Activated CD8-positive, alpha-beta memory T cell treated with anti-CD3 and anti-CD28 coated beads, Interleukin-2, amount 50 U/mL, for 24 hours (primary cell): ENCODE results near the gene KRTAP10-11.
"Not testable (repeated sequence)": the region's sequence is repeated elsewhere in the genome, so short reads cannot be mapped to it uniquely, and the experiment has no call there.

Experiments used
- DNase-seq: peaks from one replicate; pipeline ENCODE4 v3.0.0-alpha.2; 2020; ENCODE audit errors: extremely low read depth

Gene KRTAP10-11

GRCh38 chr21:44666401-44667320, 20.4 kb downstream of the KRTAP10-11 start, which contains the start of gene KRTAP12-2:
Gene KRTAP12-2, minus strand, starts transcription at chr21:44666927. Its CDS starts 41 bp downstream, at chr21:44666886.
- no peak for DNase-seq

- DNase-seq = no peak
These were observed 21.4 kb downstream of the KRTAP10-11 start for GRCh38 chr21:44667612-44668011.

DNA sequence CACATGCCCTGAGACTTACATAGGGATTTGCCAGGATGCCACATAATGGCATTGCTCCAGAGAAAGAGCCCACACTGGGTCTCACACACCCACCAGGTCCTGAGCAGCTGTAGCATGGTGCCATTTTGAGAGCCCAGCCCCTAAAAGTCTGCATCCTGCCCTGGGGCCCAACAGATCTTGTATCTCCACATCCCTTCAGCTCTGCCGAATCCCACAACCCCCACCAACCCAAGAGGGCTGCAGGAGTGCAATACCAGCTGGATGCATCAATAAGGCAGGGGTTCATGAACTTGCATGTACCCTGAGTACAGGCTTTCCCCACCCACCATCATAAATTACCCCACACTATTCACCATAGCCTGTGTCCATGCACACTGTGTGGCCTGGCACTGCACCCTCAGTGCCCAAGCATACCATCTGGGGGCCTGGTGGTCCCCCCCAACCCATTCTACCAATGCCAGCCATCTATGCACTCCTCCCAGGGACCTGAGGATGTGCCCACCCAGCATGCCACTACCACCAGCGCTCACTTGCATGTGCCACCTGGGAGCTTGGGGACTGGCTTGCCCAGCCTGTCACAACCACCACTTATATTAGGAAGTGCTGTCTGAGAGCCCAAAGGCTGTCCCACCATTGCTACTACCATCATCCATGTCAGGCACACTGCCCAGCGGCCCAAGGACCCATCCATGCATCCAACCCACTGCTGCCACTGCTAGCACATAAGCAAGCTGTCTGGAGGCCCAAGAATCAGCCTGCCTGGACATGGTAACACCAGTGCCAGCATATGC, 24.6 kb downstream of the KRTAP10-11 start:
- DNase-seq = no peak

DNA sequence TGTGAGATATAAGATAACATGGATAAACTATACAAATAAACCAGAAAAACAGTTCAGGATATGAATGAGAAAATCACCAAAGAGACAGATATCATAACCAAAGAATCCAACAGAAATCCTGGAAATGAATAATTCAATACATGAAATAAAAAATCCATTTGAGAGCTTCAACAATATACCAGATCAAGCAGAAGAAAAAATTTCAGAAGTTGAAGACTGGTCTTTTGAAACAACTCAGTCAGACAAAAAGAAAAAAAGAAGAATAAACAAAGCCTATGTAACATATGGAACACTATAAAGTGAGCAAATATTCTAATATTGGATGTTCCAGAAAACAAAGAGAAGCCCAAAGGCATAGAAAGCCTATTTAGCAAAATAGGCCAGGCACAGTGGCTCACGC, 25.7 kb downstream of the KRTAP10-11 start:
- DNase-seq = no peak

DNA sequence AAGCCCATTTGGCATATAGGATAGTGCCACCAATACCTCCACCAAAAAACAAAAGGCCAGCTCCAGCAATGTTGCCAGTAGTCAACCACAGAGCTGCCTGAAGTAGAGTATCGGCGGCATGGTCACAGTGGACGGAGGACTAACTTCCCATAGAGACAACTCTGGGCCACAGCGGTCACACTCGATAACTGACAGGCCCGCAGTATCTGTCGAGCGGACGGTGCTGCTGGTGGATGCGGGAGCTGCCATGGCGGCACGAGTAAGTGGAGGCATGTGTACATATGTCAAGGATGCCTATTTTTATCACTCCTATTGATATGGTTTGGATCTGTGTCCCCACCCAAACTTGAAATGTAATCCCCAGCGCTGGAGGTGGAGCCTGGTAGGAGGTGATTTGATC, 31.7 kb downstream of the KRTAP10-11 start:
- DNase-seq = no peak

DNA sequence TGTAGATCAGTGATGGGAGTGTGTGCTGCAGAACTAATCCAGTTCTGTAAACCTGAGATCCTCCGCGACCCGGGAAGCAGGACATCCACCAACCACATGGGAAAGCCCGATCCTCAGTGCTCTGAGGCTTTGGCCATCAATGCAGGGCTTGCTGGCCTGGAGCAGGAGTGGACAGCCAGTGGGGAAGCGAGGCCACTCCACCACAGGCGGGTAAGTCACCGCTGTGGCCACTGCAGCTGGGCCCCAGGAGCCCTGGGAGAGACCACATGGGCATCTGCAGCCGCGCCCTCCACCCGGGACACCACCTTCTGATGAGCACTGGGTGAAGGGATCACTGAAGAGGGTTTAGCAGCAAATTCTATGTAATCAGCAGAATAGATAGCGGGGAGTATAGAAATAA, 34.9 kb downstream of the KRTAP10-11 start:
- DNase-seq = no peak

- no peak for DNase-seq
These were observed 35.8 kb downstream of the KRTAP10-11 start, which contains the start of gene KRTAP12-1 for GRCh38 chr21:44681861-44682579. Gene KRTAP12-1, minus strand, starts transcription at chr21:44682163. Its CDS starts 40 bp downstream, at chr21:44682123.

GRCh38 chr21:44682580-44683151, 36.5 kb downstream of the KRTAP10-11 start:
- DNase-seq = no peak

GRCh38 chr21:44684077-44684476, 37.9 kb downstream of the KRTAP10-11 start:
- no peak for DNase-seq

DNA sequence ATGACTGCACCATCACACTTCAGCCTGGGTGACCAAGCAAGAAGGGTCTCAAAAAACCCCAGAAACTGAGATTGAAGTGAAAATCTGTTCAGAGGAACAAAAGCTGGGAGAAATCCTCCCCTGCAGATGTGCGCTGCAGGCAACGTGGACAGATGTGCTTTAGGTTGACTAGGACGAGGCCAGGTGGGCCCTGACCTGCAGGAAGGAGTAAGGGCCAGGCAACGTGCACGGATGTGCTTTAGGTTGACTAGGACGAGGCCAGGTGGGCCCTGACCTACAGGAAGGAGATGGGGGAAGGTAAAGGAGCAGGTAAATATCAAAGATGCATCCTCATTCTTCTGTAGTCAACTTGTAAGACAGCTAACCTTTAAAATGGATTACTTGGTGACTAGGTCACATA, 38.3 kb downstream of the KRTAP10-11 start:
- DNase-seq = no peak

GRCh38 chr21:44685050-44685449, 38.8 kb downstream of the KRTAP10-11 start:
- DNase-seq = not testable (repeated sequence)

GRCh38 chr21:44686000-44686781, 40.0 kb downstream of the KRTAP10-11 start:
- DNase-seq = no peak

DNA sequence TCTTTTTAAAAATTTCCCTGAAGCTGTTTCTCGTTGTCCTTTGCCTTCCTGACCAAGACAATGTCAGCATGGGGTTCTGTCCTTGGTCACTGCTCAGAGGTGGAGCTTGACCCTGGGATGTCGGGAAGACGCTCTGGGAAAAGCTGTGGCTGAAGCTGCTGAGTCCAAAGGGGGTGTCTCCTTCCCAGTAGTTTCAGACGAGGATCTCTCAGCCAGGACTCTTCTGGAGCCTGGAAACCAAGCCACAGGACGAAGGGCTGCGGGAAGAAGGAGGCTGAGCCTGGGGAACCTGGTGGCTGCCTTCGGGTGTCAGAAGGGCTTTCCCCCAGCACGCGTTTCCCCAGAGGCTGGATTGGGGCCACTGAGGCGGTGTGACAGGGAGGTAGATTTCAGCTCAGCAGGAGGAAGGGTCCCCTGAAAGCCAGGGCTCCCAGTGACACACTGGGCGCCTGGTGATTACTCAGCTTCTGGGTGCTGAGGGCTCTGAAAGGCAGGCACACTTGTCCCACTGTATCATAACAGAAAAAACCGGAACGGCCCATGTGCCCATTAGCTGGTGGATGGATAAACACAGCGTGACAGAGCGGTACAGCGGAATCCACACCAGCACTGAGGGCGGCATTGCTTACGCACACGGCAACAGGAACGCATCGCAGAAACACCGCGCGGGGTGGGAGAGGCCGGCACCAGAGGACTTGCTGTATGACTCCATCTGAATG, 40.8 kb downstream of the KRTAP10-11 start:
- DNase-seq = no peak

DNA sequence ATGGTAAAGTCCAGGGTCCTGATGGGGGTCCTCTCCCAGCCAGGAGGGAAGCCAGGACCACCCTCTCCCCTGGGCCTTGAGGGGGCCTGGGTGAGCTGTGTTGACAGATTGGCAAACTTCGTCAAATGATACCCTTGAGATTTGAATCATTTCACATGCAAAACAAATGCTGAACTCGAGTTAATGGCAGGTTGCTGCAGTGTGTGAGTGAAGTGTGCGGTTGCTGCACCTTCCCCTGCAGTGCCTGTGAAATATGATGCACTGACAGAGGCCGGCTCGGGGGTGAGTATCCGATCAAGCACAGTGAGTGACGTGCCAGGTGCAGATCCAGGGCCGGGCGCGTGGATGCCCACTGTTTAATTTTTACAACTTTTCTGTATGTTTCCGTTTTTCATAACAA, 41.5 kb downstream of the KRTAP10-11 start:
- no peak for DNase-seq

DNA sequence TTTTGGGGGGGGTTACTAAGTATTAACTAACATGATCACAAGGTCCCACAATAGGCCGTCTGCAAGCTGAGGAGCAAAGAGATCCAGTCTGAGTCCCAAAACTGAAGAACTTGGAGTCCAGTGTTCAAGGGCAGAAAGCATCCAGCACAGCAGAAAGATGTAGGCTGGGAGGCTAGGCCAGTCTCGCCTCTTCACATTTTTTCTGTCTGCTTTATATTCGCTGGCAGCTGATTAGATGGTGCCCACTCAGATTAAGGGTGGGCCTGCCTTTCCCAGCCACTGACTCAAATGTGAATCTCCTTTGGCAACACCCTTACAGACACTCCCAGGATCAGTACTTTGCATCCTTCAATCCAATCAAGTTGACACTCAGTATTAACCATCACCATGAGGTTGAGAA, 43.5 kb downstream of the KRTAP10-11 start:
- not testable (repeated sequence) for DNase-seq

DNA sequence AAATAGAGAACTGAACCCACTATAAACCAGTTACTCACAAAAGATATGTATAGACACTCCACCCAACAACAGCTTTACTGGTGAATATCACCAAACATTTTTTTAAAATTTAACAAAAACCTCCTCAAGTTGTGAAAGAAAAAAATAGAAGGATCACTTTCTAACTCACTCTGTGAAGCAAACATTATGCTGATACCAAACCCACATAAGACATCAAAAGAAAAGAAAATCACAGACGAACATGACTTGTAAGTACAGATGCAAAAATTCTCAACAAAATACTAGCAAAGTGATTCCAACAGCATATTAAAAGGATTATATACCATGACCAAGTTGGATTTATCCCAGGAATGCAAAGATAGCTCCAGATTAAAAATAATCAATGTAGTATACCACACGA, 45.5 kb downstream of the KRTAP10-11 start:
- DNase-seq = no peak

- no peak for DNase-seq
These were observed 46.7 kb downstream of the KRTAP10-11 start for GRCh38 chr21:44692798-44693512.

DNA sequence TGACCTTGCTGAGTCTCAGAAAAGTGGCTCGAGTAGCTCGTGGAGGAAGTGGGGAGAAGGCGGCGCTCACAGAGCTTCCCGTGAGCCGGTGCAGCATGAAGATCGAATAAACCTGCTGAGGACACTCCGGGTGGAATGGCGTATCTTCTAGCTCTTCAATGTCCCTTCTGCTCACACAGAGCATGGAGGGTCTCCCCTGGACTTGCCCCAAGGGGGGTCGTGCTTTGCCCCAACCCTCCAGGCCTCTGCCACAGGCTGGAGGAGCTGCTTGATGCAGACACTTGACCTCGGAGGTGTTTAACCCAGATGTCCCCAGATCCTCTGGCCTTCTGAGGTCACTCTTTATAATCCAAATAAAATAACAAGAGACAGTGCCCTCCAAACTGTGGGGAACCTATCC, 48.6 kb downstream of the KRTAP10-11 start:
- no peak for DNase-seq

- DNase-seq = no peak
These were observed 49.0 kb downstream of the KRTAP10-11 start for GRCh38 chr21:44695184-44695583.
